ENCODE results near the gene UFSP1. TPM values are rescaled to one million over a fixed set of nuclear protein-coding genes. Genes with fewer than 3 reads are reported as not detected.
"Not testable (repeated sequence)": the region's sequence is repeated elsewhere in the genome, so short reads cannot be mapped to it uniquely, and the experiment has no call there.

Gene UFSP1
- 5.6 and 7.1 TPM in 2 replicates for total RNA-seq

GRCh38 chr7:100888988-100889750 lies at the start of gene UFSP1:
Gene UFSP1, minus strand, starts transcription at chr7:100889715. Its CDS starts 444 bp downstream, at chr7:100889271.
- DNase-seq (ENCODE audit: low read depth): no peak
- peak within 1 kb of the TSS; percentile 67 for H3K4me3 ChIP-seq (ENCODE audit: low read depth, low read length)
- TF ChIP-seq CTCF (IDR thresholded peaks at IDR 0.05; ENCODE audit: insufficient read depth, low read depth, low read length): no peak

- not testable (repeated sequence) for DNase-seq (ENCODE audit: low read depth); H3K4me3 ChIP-seq (ENCODE audit: low read depth, low read length)
These were observed 46.7 kb upstream of the UFSP1 start for GRCh38 chr7:100936167-100936566.

GRCh38 chr7:100935381-100935780 lies 45.9 kb upstream of the UFSP1 start:
- not testable (repeated sequence) for DNase-seq (ENCODE audit: low read depth); H3K4me3 ChIP-seq (ENCODE audit: low read depth, low read length)

- H3K4me3 ChIP-seq (ENCODE audit: low read depth, low read length): no peak overlapping the region
- TF ChIP-seq CTCF (IDR thresholded peaks at IDR 0.05; ENCODE audit: insufficient read depth, low read depth, low read length): no peak
- no peak for DNase-seq (ENCODE audit: low read depth)
These were observed 44.2 kb upstream of the UFSP1 start for GRCh38 chr7:100933734-100934133.

GRCh38 chr7:100929808-100930174 lies 40.3 kb upstream of the UFSP1 start:
- TF ChIP-seq CTCF (IDR thresholded peaks at IDR 0.05; ENCODE audit: insufficient read depth, low read depth, low read length): no peak

GRCh38 chr7:100923616-100924015 lies 34.1 kb upstream of the UFSP1 start:
- H3K4me3 ChIP-seq (ENCODE audit: low read depth, low read length); DNase-seq (ENCODE audit: low read depth): not testable (repeated sequence)

More at GRCh38 chr7:100929808-100930174, 40.3 kb upstream of the UFSP1 start:
- no peak for DNase-seq (ENCODE audit: low read depth)
- H3K4me3 ChIP-seq (ENCODE audit: low read depth, low read length): no peak overlapping the region

- no peak overlapping the region for H3K4me3 ChIP-seq (ENCODE audit: low read depth, low read length)
- no peak for DNase-seq (ENCODE audit: low read depth)
- TF ChIP-seq CTCF (IDR thresholded peaks at IDR 0.05; ENCODE audit: insufficient read depth, low read depth, low read length): no peak
These were observed 31.5 kb upstream of the UFSP1 start for GRCh38 chr7:100921039-100921438.

- not testable (repeated sequence) for H3K4me3 ChIP-seq (ENCODE audit: low read depth, low read length); DNase-seq (ENCODE audit: low read depth)
These were observed 30.4 kb upstream of the UFSP1 start for GRCh38 chr7:100919779-100920437.

GRCh38 chr7:100919335-100919734 lies 29.8 kb upstream of the UFSP1 start:
- not testable (repeated sequence) for DNase-seq (ENCODE audit: low read depth); H3K4me3 ChIP-seq (ENCODE audit: low read depth, low read length)
